Measurements from ENCODE around the gene CCDC82.
A peak's percentile ranks its signal among the peaks of the same experiment; 100 is the strongest.

The CCDC82 gene

GRCh38 chr11:96330511-96330859 lies 59.2 kb downstream of the CCDC82 start:
- H3K36me3 ChIP-seq (ENCODE audit: control insufficient read depth in 4 of 4, insufficient read depth in 4 of 4, low read length in 3 of 4): no peaks in the 10 kb centered on the region
- H3K27me3 ChIP-seq (replicated peaks in 2 of 5; ENCODE audit: control insufficient read depth in 4 of 5, insufficient read depth in 5 of 5, low read length in 4 of 5): no peaks in the 10 kb centered on the region
- ChIA-PET POLR2A (no interaction called here), CTCF (interaction anchor here (1.4 to 3.6 kb wide), 3 partner anchors 11 to 36 kb away, joined by 3 to 35 read pairs (median 7); partner anchors contain the start of gene MAML2)
- no peaks in the 10 kb centered on the region for H3K9me3 ChIP-seq (ENCODE audit: control extremely low read depth in 1 of 5, control insufficient read depth in 4 of 5, insufficient read depth in 2 of 5, low read depth in 1 of 5, low read length in 4 of 5)
- peaks cover 0 to 5% (median 2%) of the 10 kb centered on the region in 4 experiments for H3K4me1 ChIP-seq (ENCODE audit: control extremely low read depth in 1 of 4, control insufficient read depth in 4 of 4, insufficient read depth in 4 of 4, low read length in 3 of 4)
- 94% methylated on average over 2 of the region's 4 CpGs for WGBS (ENCODE audit: insufficient coverage)
- no peak overlapping the region for H3K27ac ChIP-seq (ENCODE audit: insufficient read depth in 1 of 2, low read depth in 1 of 2, low read length in 2 of 2, poor library complexity in 1 of 2, severe bottlenecking in 2 of 2)
- no peak overlapping the region for H3K4me3 ChIP-seq (ENCODE audit: control insufficient read depth in 1 of 7, extremely low read depth in 1 of 7, insufficient read depth in 4 of 7, low read depth in 2 of 7, low read length in 6 of 7)
- no peak for DNase-seq

GRCh38 chr11:96329855-96330510 lies 59.7 kb downstream of the CCDC82 start:
- no peaks in the 10 kb centered on the region for H3K36me3 ChIP-seq (ENCODE audit: control insufficient read depth in 4 of 4, insufficient read depth in 4 of 4, low read length in 3 of 4)
- POLR2A ChIA-PET: no interaction called here
- H3K9me3 ChIP-seq (ENCODE audit: control extremely low read depth in 1 of 5, control insufficient read depth in 4 of 5, insufficient read depth in 2 of 5, low read depth in 1 of 5, low read length in 4 of 5): no peaks in the 10 kb centered on the region
- DNase-seq: no peak
- no peak overlapping the region for H3K27ac ChIP-seq (ENCODE audit: insufficient read depth in 1 of 2, low read depth in 1 of 2, low read length in 2 of 2, poor library complexity in 1 of 2, severe bottlenecking in 2 of 2)
- 94% methylated on average over 3 of the region's 3 CpGs for WGBS (ENCODE audit: insufficient coverage)
- H3K4me1 ChIP-seq (ENCODE audit: control extremely low read depth in 1 of 4, control insufficient read depth in 4 of 4, insufficient read depth in 4 of 4, low read length in 3 of 4): peaks cover 0 to 5% (median 1%) of the 10 kb centered on the region in 4 experiments
- CTCF ChIA-PET: interaction anchor here (1.4 to 3.6 kb wide), 2 partner anchors 12 to 13 kb away, joined by 3 to 35 read pairs; partner anchors contain the start of gene MAML2
- H3K4me3 ChIP-seq (ENCODE audit: control insufficient read depth in 1 of 7, extremely low read depth in 1 of 7, insufficient read depth in 4 of 7, low read depth in 2 of 7, low read length in 6 of 7): no peak overlapping the region
- H3K27me3 ChIP-seq (replicated peaks in 2 of 5; ENCODE audit: control insufficient read depth in 4 of 5, insufficient read depth in 5 of 5, low read length in 4 of 5): no peaks in the 10 kb centered on the region

GRCh38 chr11:96329419-96329818 lies 60.3 kb downstream of the CCDC82 start:
- H3K4me3 ChIP-seq (ENCODE audit: control insufficient read depth in 1 of 7, extremely low read depth in 1 of 7, insufficient read depth in 4 of 7, low read depth in 2 of 7, low read length in 6 of 7): no peak overlapping the region
- ChIA-PET POLR2A (no interaction called here), CTCF (interaction anchor here (1.0 to 3.6 kb wide), 3 partner anchors 8 to 13 kb away, joined by 3 to 35 read pairs (median 4); partner anchors contain the start of gene MAML2)
- H3K9me3 ChIP-seq (ENCODE audit: control extremely low read depth in 1 of 5, control insufficient read depth in 4 of 5, insufficient read depth in 2 of 5, low read depth in 1 of 5, low read length in 4 of 5): no peaks in the 10 kb centered on the region
- H3K36me3 ChIP-seq (ENCODE audit: control insufficient read depth in 4 of 4, insufficient read depth in 4 of 4, low read length in 3 of 4): no peaks in the 10 kb centered on the region
- H3K4me1 ChIP-seq (ENCODE audit: control extremely low read depth in 1 of 4, control insufficient read depth in 4 of 4, insufficient read depth in 4 of 4, low read length in 3 of 4): peaks cover 0 to 5% (median 1%) of the 10 kb centered on the region in 4 experiments
- no peaks in the 10 kb centered on the region for H3K27me3 ChIP-seq (replicated peaks in 2 of 5; ENCODE audit: control insufficient read depth in 4 of 5, insufficient read depth in 5 of 5, low read length in 4 of 5)
- DNase-seq: no peak
- peak overlapping the region in 1 of 2 experiments; percentile 3 for H3K27ac ChIP-seq (ENCODE audit: insufficient read depth in 1 of 2, low read depth in 1 of 2, low read length in 2 of 2, poor library complexity in 1 of 2, severe bottlenecking in 2 of 2)
- WGBS (ENCODE audit: insufficient coverage): no CpG with 5 or more reads among the region's 1 CpG

- CTCF ChIA-PET: interaction anchor here (0.6 to 1.2 kb wide), 4 partner anchors 9 to 26 kb away, joined by 3 to 5 read pairs (median 4); partner anchors contain the start of gene MAML2
- 95% methylated on average over 2 of the region's 8 CpGs for WGBS (ENCODE audit: insufficient coverage)
- H3K36me3 ChIP-seq (ENCODE audit: control insufficient read depth in 4 of 4, insufficient read depth in 4 of 4, low read length in 3 of 4): no peaks in the 10 kb centered on the region
- H3K9me3 ChIP-seq (ENCODE audit: control extremely low read depth in 1 of 5, control insufficient read depth in 4 of 5, insufficient read depth in 2 of 5, low read depth in 1 of 5, low read length in 4 of 5): no peaks in the 10 kb centered on the region
- H3K4me3 ChIP-seq (ENCODE audit: control insufficient read depth in 1 of 7, extremely low read depth in 1 of 7, insufficient read depth in 4 of 7, low read depth in 2 of 7, low read length in 6 of 7): no peak overlapping the region
- peak overlapping the region in 1 of 2 experiments; percentile 3 for H3K27ac ChIP-seq (ENCODE audit: insufficient read depth in 1 of 2, low read depth in 1 of 2, low read length in 2 of 2, poor library complexity in 1 of 2, severe bottlenecking in 2 of 2)
- POLR2A ChIA-PET: no interaction called here
- peaks cover 0 to 5% (median 1%) of the 10 kb centered on the region in 4 experiments for H3K4me1 ChIP-seq (ENCODE audit: control extremely low read depth in 1 of 4, control insufficient read depth in 4 of 4, insufficient read depth in 4 of 4, low read length in 3 of 4)
- no peak for DNase-seq
- no peaks in the 10 kb centered on the region for H3K27me3 ChIP-seq (replicated peaks in 2 of 5; ENCODE audit: control insufficient read depth in 4 of 5, insufficient read depth in 5 of 5, low read length in 4 of 5)
Observed at GRCh38 chr11:96328395-96329010, 61.2 kb downstream of the CCDC82 start.

- ChIA-PET POLR2A (no interaction called here), CTCF (interaction anchor here (0.6 to 0.7 kb wide), 3 partner anchors 13 to 1251 kb away, joined by 3 to 4 read pairs (median 3); no protein-coding TSS in a partner anchor)
- H3K9me3 ChIP-seq (ENCODE audit: control extremely low read depth in 1 of 5, control insufficient read depth in 4 of 5, insufficient read depth in 2 of 5, low read depth in 1 of 5, low read length in 4 of 5): no peaks in the 10 kb centered on the region
- H3K27me3 ChIP-seq (replicated peaks in 2 of 5; ENCODE audit: control insufficient read depth in 4 of 5, insufficient read depth in 5 of 5, low read length in 4 of 5): no peaks in the 10 kb centered on the region
- no peak overlapping the region for H3K27ac ChIP-seq (ENCODE audit: insufficient read depth in 1 of 2, low read depth in 1 of 2, low read length in 2 of 2, poor library complexity in 1 of 2, severe bottlenecking in 2 of 2)
- 100% methylated on average over 3 of the region's 7 CpGs for WGBS (ENCODE audit: insufficient coverage)
- DNase-seq: no peak
- H3K4me3 ChIP-seq (ENCODE audit: control insufficient read depth in 1 of 7, extremely low read depth in 1 of 7, insufficient read depth in 4 of 7, low read depth in 2 of 7, low read length in 6 of 7): no peak overlapping the region
- peaks cover 0 to 5% (median 1%) of the 10 kb centered on the region in 4 experiments for H3K4me1 ChIP-seq (ENCODE audit: control extremely low read depth in 1 of 4, control insufficient read depth in 4 of 4, insufficient read depth in 4 of 4, low read length in 3 of 4)
- H3K36me3 ChIP-seq (ENCODE audit: control insufficient read depth in 4 of 4, insufficient read depth in 4 of 4, low read length in 3 of 4): no peaks in the 10 kb centered on the region
Observed at GRCh38 chr11:96326959-96327358, 62.8 kb downstream of the CCDC82 start.

GRCh38 chr11:96324912-96325311 lies 64.8 kb downstream of the CCDC82 start:
- DNase-seq: no peak
- H3K9me3 ChIP-seq (ENCODE audit: control extremely low read depth in 1 of 5, control insufficient read depth in 4 of 5, insufficient read depth in 2 of 5, low read depth in 1 of 5, low read length in 4 of 5): no peaks in the 10 kb centered on the region
- no peaks in the 10 kb centered on the region for H3K36me3 ChIP-seq (ENCODE audit: control insufficient read depth in 4 of 4, insufficient read depth in 4 of 4, low read length in 3 of 4)
- ChIA-PET POLR2A (interaction anchor here (0.7 kb wide), 1 partner anchor 14 kb away, joined by 3 read pairs; no protein-coding TSS in a partner anchor), CTCF (interaction anchor here (0.8 to 1.2 kb wide), 3 partner anchors 16 to 18 kb away, joined by 3 to 4 read pairs (median 3); partner anchors contain the start of gene MAML2)
- no peak overlapping the region for H3K27ac ChIP-seq (ENCODE audit: insufficient read depth in 1 of 2, low read depth in 1 of 2, low read length in 2 of 2, poor library complexity in 1 of 2, severe bottlenecking in 2 of 2)
- H3K27me3 ChIP-seq (replicated peaks in 2 of 5; ENCODE audit: control insufficient read depth in 4 of 5, insufficient read depth in 5 of 5, low read length in 4 of 5): no peaks in the 10 kb centered on the region
- peaks cover 0 to 2% (median 0%) of the 10 kb centered on the region in 4 experiments for H3K4me1 ChIP-seq (ENCODE audit: control extremely low read depth in 1 of 4, control insufficient read depth in 4 of 4, insufficient read depth in 4 of 4, low read length in 3 of 4)
- no CpG with 5 or more reads among the region's 1 CpG for WGBS (ENCODE audit: insufficient coverage)
- H3K4me3 ChIP-seq (ENCODE audit: control insufficient read depth in 1 of 7, extremely low read depth in 1 of 7, insufficient read depth in 4 of 7, low read depth in 2 of 7, low read length in 6 of 7): no peak overlapping the region

GRCh38 chr11:96323642-96323985 lies 66.1 kb downstream of the CCDC82 start:
- no peak overlapping the region for H3K27ac ChIP-seq (ENCODE audit: insufficient read depth in 1 of 2, low read depth in 1 of 2, low read length in 2 of 2, poor library complexity in 1 of 2, severe bottlenecking in 2 of 2)
- H3K36me3 ChIP-seq (ENCODE audit: control insufficient read depth in 4 of 4, insufficient read depth in 4 of 4, low read length in 3 of 4): no peaks in the 10 kb centered on the region
- no peak overlapping the region for H3K4me3 ChIP-seq (ENCODE audit: control insufficient read depth in 1 of 7, extremely low read depth in 1 of 7, insufficient read depth in 4 of 7, low read depth in 2 of 7, low read length in 6 of 7)
- ChIA-PET CTCF (interaction anchor here (0.9 to 1.6 kb wide), 2 partner anchors 17 to 20 kb away, joined by 4 to 5 read pairs; partner anchors contain the start of gene MAML2), POLR2A (interaction anchor here (0.6 kb wide), 1 partner anchor 1576 kb away, joined by 3 read pairs; no protein-coding TSS in a partner anchor)
- H3K9me3 ChIP-seq (ENCODE audit: control extremely low read depth in 1 of 5, control insufficient read depth in 4 of 5, insufficient read depth in 2 of 5, low read depth in 1 of 5, low read length in 4 of 5): no peaks in the 10 kb centered on the region
- 98% methylated on average over 6 of the region's 6 CpGs for WGBS (ENCODE audit: insufficient coverage)
- no peaks in the 10 kb centered on the region for H3K27me3 ChIP-seq (replicated peaks in 2 of 5; ENCODE audit: control insufficient read depth in 4 of 5, insufficient read depth in 5 of 5, low read length in 4 of 5)
- peaks cover 0 to 2% (median 0%) of the 10 kb centered on the region in 4 experiments for H3K4me1 ChIP-seq (ENCODE audit: control extremely low read depth in 1 of 4, control insufficient read depth in 4 of 4, insufficient read depth in 4 of 4, low read length in 3 of 4)
- DNase-seq: no peak

Data from common myeloid progenitor, CD34-positive (primary cell).